HG02943 (cell line): Measurements from ENCODE around the gene WDR91.

Source experiments
- ATAC-seq: cut with Tn5 transposase; IDR thresholded peaks from one replicate; pipeline ENCODE4 v1.9.1; 2021; ENCODE audit warnings: mild to moderate bottlenecking, low read depth, moderate library complexity; ENCODE audit not compliant: unreplicated experiment

The WDR91 gene

DNA sequence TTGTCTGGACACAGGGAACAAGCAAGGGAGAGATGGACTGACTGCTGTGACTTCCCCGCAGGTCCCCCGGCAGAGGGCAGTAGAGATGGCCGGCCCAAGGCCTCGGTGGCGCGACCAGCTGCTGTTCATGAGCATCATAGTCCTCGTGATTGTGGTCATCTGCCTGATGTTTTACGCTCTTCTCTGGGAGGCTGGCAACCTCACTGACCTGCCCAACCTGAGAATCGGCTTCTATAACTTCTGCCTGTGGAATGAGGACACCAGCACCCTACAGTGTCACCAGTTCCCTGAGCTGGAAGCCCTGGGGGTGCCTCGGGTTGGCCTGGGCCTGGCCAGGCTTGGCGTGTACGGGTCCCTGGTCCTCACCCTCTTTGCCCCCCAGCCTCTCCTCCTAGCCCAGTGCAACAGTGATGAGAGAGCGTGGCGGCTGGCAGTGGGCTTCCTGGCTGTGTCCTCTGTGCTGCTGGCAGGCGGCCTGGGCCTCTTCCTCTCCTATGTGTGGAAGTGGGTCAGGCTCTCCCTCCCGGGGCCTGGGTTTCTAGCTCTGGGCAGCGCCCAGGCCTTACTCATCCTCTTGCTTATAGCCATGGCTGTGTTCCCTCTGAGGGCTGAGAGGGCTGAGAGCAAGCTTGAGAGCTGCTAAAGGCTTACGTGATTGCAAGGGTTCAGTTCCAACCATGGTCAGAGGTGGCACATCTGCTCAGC lies 46.8 kb downstream of the WDR91 start:
- ATAC-seq, result no peak

DNA sequence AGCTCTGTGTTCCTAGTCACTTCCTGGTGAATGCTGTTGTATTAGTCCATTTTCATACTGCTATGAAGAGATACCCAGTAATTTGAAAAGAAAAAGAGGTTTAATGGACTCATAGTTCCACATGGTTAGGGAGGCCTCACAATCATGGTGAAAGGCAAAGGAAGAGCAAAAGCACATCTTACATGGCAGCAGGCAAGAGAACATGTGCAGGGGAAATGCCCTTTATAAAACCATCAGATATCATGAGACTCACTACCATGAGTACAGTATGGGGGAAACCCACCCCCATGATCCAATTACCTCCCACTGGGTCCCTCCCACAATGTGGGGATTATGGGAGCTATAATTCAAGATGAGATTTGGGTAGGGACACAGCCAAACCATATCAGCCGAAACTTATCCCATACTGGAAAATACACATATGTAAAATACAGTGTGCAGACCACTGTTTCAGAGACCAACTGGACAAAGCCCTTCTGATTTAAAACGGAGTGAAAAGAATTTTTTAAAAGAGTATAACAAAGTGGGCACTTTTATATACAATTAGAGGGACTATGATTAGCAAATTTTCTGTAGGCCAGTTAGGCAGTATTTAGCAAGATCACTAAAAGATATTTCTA lies 48.8 kb downstream of the WDR91 start:
- no peak for ATAC-seq

DNA sequence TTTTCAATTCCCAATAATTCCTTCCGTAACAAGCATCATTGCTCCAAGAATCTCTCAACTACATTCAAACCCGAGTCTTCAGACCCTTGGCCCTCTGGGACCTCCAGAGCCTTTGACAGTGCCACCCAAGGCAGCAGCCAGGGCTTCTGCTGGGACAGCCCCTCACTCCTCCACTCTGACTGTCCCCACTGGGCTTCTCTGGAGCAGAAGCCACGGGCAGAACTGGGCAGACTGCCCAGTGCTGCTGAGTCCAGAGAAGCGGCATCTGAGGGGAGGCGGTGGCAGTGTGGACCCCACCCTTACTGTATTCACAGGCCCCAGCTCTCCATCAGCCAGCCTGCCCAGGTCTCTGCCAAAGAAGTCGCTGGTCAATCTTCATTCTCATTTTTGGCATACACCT lies 49.7 kb downstream of the WDR91 start:
- ATAC-seq, result no peak

DNA sequence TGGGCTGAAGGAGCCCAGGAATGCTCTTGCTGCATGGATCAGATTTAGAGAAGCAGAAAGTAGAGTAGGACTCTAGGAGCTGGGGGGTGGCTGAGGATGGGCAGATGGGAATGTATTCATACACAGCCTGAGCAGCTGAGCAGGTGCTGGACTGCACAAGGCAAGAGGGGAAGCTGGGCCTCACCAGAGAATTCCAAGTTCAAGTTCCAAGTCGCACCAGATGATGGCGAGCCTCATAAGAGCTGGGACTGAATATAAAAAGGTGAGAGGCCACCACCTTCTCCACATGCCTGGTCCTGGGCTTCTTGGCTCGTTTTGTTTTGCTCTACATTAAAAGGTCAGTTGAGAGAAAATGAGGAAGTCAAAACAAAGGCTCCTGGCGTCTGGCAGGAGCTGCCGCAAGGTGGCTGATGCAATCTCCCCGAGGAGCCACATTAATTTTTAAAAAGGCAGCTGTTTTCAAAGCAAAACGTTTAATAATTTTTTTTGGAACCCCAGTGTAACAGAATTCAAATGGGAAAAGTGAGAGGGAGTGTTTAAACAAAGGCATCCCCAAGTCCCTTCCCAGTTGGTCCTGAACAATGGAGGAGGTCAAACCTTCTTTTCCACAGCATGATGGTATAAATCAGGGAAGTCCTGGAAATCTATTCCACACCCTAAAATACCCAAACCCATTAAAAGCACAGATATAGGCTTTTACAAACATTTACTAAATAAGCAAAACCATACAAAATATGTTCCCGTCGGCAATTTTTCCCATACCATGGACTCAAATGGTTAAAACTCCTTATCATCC lies 50.3 kb downstream of the WDR91 start:
- ATAC-seq, result no peak

DNA sequence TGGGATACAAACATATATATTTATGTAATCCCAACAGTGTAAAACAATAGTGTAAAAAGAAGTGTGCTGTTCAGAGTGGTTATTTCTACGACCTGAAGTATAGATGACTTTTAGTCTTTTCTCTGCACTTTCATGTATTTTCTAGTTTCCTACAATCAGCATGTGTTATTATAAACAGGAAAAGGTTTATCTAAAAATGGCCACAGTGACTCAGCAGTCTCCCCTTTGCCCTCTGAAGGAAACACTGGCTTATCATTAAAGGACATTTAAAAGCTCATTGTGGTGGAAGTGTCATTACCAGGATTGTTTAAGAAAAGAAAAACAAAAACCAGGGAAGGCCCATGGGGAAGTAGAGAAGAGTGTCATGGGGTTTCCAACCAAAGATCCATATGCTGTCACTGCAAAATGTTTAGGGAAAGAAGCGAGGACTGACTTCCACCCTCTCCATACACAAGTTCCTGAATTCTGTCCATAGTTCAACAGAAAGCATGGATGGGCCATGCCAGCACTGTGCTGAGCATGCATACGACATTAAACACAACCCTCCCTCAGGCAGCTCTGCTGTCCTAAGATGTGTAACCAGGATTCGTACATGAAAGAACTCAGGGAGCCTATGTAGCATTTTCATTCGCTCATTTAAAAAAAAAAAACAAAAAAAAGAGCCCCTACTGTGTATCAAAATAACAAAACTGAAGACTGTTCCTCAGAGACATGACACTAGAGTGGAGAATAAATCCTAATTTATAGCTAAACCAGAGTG lies 51.0 kb downstream of the WDR91 start:
- no peak for ATAC-seq

DNA sequence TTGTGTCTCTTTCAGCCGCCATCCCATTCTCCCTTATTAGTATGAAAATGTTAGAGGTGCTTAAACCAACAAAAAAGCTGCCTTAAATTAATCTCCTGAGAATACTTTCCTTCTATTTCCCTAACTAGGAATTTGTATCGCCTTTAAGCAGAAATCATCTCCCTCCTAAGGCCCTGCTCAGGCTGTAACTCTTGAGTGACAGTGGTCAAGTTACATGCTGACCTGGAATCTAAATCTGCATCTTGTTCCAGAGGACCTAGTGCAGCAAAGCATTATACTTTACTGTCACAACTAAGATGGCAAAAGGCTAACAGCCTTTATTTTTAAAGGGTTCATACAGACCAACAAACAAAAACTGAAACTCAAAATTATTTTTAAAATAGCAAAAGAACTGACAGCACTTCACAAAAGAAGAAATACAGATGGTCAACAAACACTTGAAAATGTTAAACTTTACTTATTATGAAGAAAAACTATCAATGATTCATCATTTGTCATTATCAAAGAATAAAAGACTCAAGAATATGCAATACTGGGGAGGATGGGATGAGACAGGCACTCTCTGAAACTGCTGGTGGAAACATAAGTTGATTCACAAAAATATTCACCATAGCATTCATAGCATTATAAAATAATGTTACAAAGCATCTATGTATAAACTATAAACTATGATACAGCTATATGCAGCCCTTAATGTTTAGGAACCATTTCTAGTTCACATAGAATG lies 51.8 kb downstream of the WDR91 start:
- ATAC-seq, result no peak

DNA sequence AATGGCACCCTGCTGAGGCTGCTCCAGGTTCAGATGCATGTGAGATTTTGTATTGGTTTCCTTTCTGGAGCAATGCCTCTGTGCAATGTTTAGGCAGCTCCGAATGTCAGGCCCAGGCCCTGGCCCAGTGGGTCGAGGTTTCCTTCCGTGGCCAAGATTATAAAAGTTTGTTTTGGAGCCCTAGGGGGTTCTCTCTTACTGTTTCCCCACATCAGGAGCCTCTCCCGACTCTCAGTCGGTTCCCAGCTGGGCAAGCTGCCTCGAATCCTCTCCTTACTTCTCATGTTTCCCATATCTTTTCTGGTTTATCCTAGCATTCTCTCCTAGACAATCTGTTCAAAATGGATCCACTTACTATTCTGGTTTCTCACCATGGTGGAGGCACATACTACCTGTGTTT lies 52.5 kb downstream of the WDR91 start:
- no peak for ATAC-seq

DNA sequence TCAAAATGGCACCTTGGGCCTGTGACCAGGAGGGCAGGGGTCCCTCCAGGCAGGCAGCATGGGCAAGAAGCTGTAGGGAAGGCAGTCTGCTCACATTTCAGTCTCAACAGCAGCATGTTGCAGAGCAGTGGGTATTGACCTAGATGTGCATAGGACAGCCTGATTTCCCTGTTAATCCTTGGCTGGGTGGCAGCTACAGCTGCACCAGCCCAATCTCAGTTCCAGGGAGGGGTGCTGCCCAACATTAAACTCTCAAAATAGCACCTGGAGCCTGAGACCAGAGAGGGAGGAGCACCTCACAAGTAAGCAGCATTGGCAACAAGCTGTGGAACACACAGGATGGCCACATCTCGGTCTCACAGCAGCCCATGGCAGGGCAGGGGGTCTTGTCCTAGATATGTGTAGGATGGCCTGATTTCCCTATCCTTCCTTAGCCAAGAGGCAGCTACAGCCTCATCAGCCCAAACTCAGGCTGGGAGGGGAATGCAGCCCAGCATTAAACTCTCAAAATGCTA lies 53.1 kb downstream of the WDR91 start:
- no peak for ATAC-seq

DNA sequence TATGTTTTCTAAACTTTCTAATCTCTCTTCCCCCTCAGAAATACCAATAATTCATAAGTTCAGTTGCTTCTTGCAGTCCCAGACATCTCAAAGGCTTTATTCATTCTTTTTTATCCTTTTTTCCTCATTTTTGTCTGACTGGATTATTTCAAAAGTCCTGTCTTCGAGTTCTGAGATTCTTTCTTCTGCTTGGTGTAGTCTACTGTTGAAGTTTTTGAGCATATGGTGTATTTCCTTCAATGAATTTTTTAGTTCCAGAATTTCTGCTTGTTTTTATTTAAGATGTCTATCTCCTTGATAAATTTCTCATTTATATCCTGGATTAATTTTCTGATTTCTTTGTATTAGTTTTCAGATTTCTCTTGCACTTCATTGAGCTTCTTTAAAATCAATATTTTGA lies 55.0 kb downstream of the WDR91 start:
- no peak for ATAC-seq

DNA sequence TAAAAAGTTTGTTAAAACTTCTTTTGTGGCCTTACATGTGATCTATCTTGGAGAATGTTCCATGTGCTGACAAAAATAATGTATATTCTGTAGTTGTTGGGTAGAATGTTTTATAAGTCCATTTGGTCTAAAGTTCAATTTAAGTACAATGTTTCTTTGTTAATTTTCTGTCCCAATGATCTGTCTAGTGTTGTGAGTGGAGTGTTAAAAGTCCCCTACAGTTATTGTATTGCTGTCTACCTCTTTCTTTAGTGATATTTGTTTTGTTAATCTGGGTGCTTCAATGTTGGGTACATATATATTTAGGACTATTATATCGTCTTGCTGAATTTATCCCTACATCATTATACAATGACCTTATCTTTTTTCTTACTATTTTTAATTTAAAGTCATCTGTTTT lies 56.6 kb downstream of the WDR91 start:
- ATAC-seq, result no peak

DNA sequence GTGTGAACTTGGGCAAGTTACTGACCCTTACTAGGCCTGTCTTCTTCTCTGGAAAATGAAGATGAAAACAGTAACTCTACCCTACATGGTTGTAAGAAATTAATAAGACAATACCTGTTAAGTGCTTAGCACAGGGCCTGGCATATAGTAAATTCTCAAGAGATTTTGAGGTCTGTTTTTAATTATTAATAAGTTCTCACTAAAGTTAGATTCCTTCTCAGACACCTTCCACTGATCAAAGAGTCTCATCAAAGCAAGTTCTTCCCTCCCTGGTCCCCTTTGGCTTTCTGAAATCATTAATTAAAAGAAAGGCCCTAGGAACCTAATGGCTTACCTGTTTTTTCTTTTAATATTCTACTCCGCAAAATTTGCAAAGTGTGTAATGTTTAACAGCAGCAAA lies 58.9 kb downstream of the WDR91 start:
- ATAC-seq, result no peak

DNA sequence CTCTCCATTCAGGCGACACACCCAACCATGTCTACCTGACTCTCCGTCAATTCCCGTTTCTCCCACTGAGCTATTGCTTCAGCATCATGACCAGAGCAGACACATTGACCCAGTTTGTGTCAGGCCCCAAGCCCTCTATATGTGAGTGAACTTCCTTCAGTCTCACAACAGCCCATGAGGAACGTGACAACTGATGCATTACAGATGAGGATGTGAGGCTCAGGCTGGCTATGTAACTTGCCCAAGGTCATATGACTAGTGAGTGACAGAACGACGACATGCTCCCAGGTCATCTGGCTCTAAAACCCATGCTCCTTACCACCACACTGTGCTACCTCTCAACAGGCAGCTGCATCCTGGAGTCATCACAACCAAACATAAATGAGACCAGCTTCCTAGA lies 59.8 kb downstream of the WDR91 start:
- ATAC-seq, result no peak

DNA sequence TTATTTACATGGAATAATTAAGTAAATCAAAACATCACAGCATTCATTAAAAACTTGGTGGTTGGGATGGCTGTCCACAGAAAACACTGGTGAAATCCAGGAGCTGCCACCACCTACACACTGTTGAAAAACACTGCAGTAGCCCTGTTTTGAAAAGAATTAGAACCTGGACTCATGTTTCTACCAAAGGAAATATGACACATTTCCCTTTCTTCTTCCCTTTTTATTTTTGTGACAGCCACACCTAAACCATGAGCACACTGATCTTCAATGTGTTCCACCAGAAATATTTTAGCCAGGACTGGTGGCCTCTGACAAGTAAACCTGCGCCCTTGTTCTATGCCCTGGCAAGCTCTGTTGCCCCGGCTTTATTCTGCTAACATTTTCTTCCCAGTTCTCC lies 60.2 kb downstream of the WDR91 start:
- no peak for ATAC-seq

DNA sequence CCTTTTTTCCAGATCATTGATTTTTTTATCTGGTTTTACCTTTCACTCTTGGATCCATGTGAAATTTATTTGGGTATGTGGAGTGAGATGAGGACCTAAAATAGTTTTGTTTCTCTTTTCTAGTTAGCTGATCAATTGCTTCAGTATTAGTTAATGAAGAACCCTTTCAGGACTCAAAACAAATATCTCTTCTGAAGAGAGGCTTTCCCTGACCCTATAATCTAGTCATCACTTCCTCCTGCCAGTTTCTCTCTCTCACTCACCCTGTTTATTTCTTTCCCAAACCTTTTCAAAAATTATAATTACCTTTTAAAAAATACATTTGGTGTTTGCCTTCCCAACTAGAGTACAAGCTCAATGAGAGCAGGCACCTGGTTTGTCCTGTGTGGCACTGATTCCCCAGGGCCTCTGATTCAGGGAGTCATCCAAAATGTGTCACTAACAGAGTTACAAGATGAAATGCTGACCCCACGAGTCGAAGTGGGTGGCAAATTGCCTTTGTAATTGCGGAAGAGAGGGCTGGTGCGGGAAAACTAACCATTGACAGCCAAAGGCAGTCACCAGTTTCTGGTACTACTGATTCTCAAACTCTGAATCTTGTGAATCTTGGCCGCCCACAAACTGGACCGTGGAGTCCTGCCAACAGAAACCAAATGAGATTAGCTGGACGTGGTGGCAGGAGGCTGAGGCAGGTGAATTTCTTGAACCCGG lies 61.1 kb downstream of the WDR91 start:
- ATAC-seq, result no peak

DNA sequence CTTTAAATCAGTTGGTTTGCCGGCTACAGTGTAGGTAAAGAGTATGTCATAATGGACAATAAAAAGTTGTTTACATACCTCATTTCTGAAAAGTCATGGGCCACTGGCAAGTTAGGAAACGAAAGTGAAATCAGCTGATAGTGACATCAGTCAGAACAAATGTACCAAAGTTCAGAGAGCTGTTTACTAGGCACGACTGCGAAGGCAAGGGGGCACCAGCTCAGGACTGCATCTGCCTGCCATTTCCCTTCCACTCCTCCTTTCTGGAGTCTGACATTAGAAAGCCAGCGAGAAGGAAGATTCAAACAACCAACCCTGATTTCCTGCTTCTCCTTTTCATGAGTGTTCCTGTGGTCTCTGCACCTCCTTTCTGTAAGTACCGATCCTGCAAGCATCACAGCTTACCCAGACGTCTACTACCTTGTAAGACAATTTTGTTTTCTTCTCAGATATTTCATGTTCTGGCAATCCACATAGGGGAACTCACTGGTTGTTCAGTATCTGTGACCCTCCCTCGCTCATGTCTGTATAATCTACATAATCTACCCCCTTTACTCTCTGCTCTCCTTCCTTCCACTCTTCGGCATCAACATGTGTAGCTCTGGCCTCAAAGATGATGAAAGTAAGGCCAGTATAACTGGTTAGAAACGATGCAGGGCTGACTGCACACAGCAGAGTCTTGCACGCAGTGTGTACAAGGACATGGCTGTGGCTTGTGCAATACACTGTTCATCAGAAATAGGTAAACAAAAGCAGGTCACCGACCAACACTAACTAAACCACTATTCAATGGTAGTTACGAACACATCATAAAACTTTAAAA lies 63.2 kb downstream of the WDR91 start, which contains the start of gene TMEM140:
Gene TMEM140 (plus strand): TSS at position 174 of the 823 bp plus-strand sequence. CDS start 16,370 bp downstream, outside the sequence.
- ATAC-seq, result peak; percentile 64

DNA sequence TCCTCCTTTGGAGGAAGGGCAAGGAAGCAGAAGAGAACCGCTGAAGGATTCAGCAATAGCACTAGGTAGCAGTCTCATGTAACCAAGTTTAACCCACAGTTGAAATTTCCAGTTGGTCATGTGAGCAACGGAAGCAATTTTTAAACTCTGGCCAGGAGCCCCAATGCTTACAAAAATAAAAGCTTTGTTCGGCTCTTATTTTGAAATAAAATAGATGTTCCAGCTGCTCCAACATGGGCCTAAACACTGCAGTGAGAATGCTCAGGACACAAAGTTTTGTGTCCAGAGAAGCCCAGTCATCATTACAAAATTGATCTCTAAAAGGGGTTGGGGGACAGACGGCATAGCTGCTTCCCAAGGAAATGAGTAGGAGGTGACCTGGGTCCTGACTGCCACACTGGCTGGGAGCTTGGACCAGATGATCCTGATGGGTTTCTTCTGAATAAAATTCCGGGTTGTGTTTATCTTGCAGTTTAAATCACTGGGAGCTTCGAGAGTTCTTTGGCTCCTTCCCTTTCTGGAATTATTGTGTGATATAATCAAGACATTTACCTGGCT lies 63.9 kb downstream of the WDR91 start:
- peak; percentile 5 for ATAC-seq

DNA sequence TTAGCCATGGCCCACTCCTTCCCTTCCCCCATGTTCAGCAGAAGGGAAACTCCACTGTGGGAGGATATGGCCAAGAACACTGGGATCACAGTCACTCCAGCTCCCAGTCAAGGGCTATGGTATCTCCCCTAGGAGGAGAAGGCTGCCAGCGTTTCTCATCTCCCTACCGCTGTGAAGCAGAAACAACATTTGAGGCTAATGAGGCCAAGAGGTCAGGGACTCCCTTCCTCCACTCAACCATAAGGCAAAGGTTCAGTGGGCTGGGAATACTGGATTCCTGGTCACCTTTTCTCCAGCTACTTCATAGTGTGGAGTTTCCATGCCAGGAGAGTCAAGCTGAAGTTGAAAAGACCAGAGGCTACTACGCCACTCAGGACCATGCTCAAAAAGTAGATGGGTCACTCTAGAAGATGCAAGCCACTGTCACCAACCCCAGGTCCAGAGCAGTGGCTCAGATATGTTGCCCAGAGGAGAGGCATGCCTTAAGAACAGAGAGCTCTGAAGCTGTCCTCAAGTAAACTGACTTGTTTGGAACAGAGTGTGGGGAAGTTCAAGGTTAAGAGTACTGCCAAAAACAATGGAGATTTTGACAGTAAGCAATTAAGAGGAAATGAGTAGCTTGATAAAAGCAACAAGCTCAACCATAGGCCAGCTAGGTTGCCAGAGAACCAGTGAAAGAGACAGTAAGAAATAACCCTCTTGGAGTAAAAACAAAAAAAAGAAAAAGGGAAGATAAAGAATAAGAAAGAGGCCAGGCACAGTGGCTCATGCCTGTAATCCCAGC lies 67.2 kb downstream of the WDR91 start:
- ATAC-seq, result no peak
